GM19193 (cell line): Measurements from ENCODE around the gene RAB27A.

Experiments used
- POLR2A ChIP-seq: IDR thresholded peaks from 4 replicates; pipeline ENCODE4 v1.6.1; 2011; ENCODE audit not compliant: insufficient read depth, insufficient read length; ENCODE audit errors: extremely low read depth

Gene RAB27A

GRCh38 chr15:55266547-55266946 is 23.1 kb downstream of the RAB27A start:
- no peak for TF ChIP-seq POLR2A

GRCh38 chr15:55260562-55261131 is 29.0 kb downstream of the RAB27A start:
- no peak for TF ChIP-seq POLR2A

GRCh38 chr15:55257938-55258337 is 31.7 kb downstream of the RAB27A start:
- no peak for TF ChIP-seq POLR2A

- TF ChIP-seq POLR2A = no peak
Measured at GRCh38 chr15:55257012-55257670, 32.5 kb downstream of the RAB27A start.

- TF ChIP-seq POLR2A = no peak
Measured at GRCh38 chr15:55256281-55257011, 33.2 kb downstream of the RAB27A start.

GRCh38 chr15:55255714-55256113 is 33.9 kb downstream of the RAB27A start:
- TF ChIP-seq POLR2A = no peak

GRCh38 chr15:55254916-55255679 is 34.5 kb downstream of the RAB27A start:
- TF ChIP-seq POLR2A = no peak

- no peak for TF ChIP-seq POLR2A
Measured at GRCh38 chr15:55253580-55253979, 36.0 kb downstream of the RAB27A start.

- TF ChIP-seq POLR2A = no peak
Measured at GRCh38 chr15:55250941-55251340, 38.7 kb downstream of the RAB27A start.

GRCh38 chr15:55250392-55250791 is 39.2 kb downstream of the RAB27A start:
- no peak for TF ChIP-seq POLR2A

GRCh38 chr15:55248895-55249294 is 40.7 kb downstream of the RAB27A start:
- TF ChIP-seq POLR2A = no peak

- no peak for TF ChIP-seq POLR2A
Measured at GRCh38 chr15:55247766-55248427, 41.7 kb downstream of the RAB27A start.

GRCh38 chr15:55247311-55247710 is 42.3 kb downstream of the RAB27A start:
- no peak for TF ChIP-seq POLR2A

- TF ChIP-seq POLR2A = no peak
Measured at GRCh38 chr15:55246567-55246966, 43.0 kb downstream of the RAB27A start.

- TF ChIP-seq POLR2A = no peak
Measured at GRCh38 chr15:55245059-55245458, 44.6 kb downstream of the RAB27A start.
